A673 (cell line): Measurements from ENCODE around the gene HSD11B1.

Experiments used
- CTCF ChIP-seq: fragments of 300-800, 200-600 bp; sonication (generic); conservative IDR thresholded peaks from 2 replicates; pipeline ENCODE4 v1.5.1; 2017; ENCODE audit warnings: low read depth, mild to moderate bottlenecking, antibody characterized with exemption, low read length, moderate library complexity, mixed read lengths
- EZH2 ChIP-seq: fragments of 200-600 bp; sonication (generic); IDR thresholded peaks from 2 replicates; pipeline ENCODE4 v1.6.1; 2017; ENCODE audit warnings: borderline replicate concordance, low read depth, mild to moderate bottlenecking, mixed read lengths, antibody characterized with exemption, low read length; ENCODE audit not compliant: poor library complexity, severe bottlenecking

- TF ChIP-seq CTCF (no peak), EZH2 (no peak)
Measured at GRCh38 chr1:209738270-209738669, 33.6 kb downstream of the HSD11B1 start.
